Neutrophil (primary cell): ENCODE data around the gene KRTAP19-2.

Experiments
- H3K27ac ChIP-seq: fragments of 200-600 bp; sonication (generic); 2 replicates; pipeline ENCODE4 v1.5.1; 2016; ENCODE audit warnings: mild to moderate bottlenecking, moderate library complexity
- H3K27me3 ChIP-seq: fragments of 200-600 bp; sonication (generic); 2 replicates; pipeline ENCODE4 v1.6.0; 2016; ENCODE audit warnings: mild to moderate bottlenecking
- H3K36me3 ChIP-seq: fragments of 200-600 bp; sonication (generic); 2 replicates; pipeline ENCODE4 v1.5.1; 2017
- H3K4me1 ChIP-seq, 2 experiments: fragments of 200-600 bp in 1 of 2; sonication (generic) in 1 of 2; 1 replicate in 1 of 2; 2 replicates in 1 of 2; pipeline versions ENCODE4 v1.5.1 to v1.6.1; 2013 to 2016; ENCODE audit warnings: low read depth in 1 of 2, low read length in 1 of 2, mild to moderate bottlenecking in 1 of 2, moderate library complexity in 1 of 2; ENCODE audit not compliant: control insufficient read depth in 1 of 2, insufficient read depth in 1 of 2
- H3K4me3 ChIP-seq, 2 experiments: fragments of 200-600 bp in 1 of 2; sonication (generic) in 1 of 2; 1 replicate in 1 of 2; 2 replicates in 1 of 2; pipeline ENCODE4 v1.5.1; 2013 to 2016; ENCODE audit warnings: low read depth in 1 of 2, low read length in 1 of 2, mild to moderate bottlenecking in 1 of 2, moderate library complexity in 1 of 2
- H3K9me3 ChIP-seq: fragments of 200-600 bp; sonication (generic); 2 replicates; pipeline ENCODE4 v1.5.1; 2016
- TF ChIP-seq, protein P1 (sequence below): fragments of 200-600 bp; sonication (generic); IDR thresholded peaks from 2 replicates; pipeline ENCODE4 v1.5.1; 2016; ENCODE audit warnings: antibody characterized with exemption

The KRTAP19-2 gene

DNA sequence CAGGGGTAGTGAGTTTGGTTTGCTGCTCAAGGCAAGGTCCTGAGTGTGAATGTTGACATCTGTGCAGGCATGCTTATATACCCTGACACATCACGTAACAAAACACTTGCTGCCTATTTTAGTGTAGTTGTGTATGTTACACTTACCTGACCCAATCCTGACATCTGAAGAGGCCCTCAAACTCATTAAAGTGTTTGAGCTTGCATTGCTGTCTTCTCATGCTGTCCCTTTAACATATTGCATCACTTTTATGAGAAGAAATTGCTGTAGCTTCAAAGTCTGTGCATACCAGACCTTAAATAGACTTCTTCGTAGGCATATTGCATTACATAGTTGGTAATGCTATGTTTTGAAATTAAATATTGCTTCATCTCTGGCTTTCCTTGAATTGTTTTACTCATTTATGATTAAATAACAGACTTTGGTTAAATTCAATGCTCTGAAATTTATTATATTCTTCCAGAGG is 4.8 kb upstream of the KRTAP19-2 start, which contains the start of gene KRTAP19-3:
Gene KRTAP19-3, minus strand, starts transcription at position 51 of the 466 bp plus-strand sequence. CDS start 56 bp downstream, outside the sequence.
- Histone ChIP-seq H3K27ac (no peak within 1 kb of the TSS), H3K4me3 (no peak within 1 kb of the TSS), H3K9me3 (no peaks in the 10 kb centered on the region), H3K36me3 (no peaks in the 10 kb centered on the region), H3K27me3 (no peaks in the 10 kb centered on the region), H3K4me1 (no peaks in the 10 kb centered on the region)
- TF ChIP-seq, protein P1, sequence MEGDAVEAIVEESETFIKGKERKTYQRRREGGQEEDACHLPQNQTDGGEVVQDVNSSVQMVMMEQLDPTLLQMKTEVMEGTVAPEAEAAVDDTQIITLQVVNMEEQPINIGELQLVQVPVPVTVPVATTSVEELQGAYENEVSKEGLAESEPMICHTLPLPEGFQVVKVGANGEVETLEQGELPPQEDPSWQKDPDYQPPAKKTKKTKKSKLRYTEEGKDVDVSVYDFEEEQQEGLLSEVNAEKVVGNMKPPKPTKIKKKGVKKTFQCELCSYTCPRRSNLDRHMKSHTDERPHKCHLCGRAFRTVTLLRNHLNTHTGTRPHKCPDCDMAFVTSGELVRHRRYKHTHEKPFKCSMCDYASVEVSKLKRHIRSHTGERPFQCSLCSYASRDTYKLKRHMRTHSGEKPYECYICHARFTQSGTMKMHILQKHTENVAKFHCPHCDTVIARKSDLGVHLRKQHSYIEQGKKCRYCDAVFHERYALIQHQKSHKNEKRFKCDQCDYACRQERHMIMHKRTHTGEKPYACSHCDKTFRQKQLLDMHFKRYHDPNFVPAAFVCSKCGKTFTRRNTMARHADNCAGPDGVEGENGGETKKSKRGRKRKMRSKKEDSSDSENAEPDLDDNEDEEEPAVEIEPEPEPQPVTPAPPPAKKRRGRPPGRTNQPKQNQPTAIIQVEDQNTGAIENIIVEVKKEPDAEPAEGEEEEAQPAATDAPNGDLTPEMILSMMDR: no peak

DNA sequence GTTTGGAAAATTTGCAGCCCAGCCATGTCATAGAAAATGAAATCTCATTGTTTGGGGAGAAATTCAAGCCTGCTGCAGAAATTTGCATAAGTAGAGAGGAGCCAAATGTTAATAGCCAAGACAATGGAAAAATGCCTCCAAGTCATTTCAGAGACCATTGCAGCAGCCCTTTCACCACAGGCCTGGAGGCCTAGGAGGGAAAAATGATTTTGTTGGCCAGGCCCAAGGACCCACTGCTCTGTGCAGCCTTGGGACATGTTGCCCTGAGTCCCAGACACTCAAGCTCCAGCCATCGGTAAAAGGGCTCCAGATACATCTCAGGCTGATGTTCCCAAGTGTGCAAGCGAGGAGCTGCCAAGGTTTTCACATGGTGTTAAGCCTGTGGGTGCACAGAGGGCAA is 1.1 kb downstream of the KRTAP19-2 start:
- TF ChIP-seq, protein P1: no peak
- no peak overlapping the region for H3K27ac ChIP-seq
- no peaks in the 10 kb centered on the region for H3K4me1 ChIP-seq
- no peaks in the 10 kb centered on the region for H3K9me3 ChIP-seq
- H3K27me3 ChIP-seq: no peaks in the 10 kb centered on the region
- no peaks in the 10 kb centered on the region for H3K36me3 ChIP-seq
- H3K4me3 ChIP-seq: no peak overlapping the region

DNA sequence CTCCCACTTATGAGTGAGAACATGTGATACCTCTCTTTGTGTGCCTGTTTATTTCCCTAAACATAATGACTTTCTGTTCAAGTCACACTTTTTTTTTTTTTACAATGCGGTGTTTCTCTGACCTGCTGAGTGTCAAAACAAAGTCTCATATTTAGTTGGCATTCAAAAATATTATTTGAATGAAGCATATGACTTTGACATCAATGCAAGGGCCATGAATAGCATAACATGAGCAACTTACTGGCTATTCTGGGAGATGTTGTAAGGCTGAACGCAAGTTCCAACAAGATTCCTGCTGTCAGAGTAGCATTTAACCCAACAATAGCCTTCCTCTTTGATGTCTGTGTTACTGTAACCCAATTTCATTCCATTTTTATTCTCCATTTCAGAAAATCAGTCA is 5.1 kb downstream of the KRTAP19-2 start:
- H3K9me3 ChIP-seq: no peaks in the 10 kb centered on the region
- TF ChIP-seq, protein P1: no peak
- H3K36me3 ChIP-seq: no peaks in the 10 kb centered on the region
- H3K27me3 ChIP-seq: no peaks in the 10 kb centered on the region
- no peaks in the 10 kb centered on the region for H3K4me1 ChIP-seq
- no peak overlapping the region for H3K27ac ChIP-seq
- H3K4me3 ChIP-seq: no peak overlapping the region

DNA sequence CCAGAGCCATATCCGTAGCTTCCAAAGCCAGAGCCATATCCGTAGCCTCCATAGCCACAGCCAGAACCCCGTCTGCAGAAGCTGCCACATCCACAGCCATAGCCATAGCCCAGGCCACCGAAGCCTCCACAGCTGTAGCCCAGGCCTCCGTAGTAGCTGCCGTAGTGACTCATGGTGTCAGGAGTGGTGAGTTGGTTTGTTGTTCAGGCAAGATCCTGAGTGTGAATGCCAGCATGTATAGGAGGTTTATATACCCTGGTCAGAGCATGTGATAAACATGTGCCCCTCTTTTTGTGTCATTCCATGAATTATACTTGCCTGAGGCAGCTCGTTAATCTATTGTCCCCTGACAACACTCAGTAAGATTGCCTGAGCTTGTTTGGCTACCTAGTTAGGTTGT is 7.1 kb downstream of the KRTAP19-2 start, which contains the start of gene KRTAP19-1:
Gene KRTAP19-1, minus strand, starts transcription at position 223 of the 400 bp plus-strand sequence. Its CDS starts 50 bp downstream, at position 173.
- Histone ChIP-seq H3K4me3 (no peak within 1 kb of the TSS), H3K9me3 (no peaks in the 10 kb centered on the region), H3K27ac (no peak within 1 kb of the TSS), H3K27me3 (no peaks in the 10 kb centered on the region), H3K4me1 (no peaks in the 10 kb centered on the region), H3K36me3 (no peaks in the 10 kb centered on the region)
- TF ChIP-seq, protein P1: no peak

DNA sequence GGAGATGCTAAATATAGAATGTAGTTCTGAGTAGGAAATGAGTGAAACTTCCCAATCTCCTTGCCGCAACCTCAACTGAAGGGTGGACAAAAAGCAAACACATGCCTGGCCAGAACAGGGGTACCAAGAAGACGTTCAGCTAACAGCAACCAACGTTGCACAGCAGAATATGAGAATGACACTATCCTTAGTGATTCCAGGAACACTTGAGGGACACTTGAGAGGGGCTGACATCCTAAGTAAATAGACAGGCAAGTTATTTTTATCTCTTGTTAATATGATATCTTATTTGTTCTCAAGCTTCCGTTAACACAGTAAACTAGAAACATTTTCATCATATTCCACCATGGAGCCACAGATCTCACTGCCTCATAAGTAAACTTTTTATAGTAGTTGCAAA is 8.0 kb downstream of the KRTAP19-2 start:
- Histone ChIP-seq H3K4me1 (no peaks in the 10 kb centered on the region), H3K36me3 (no peaks in the 10 kb centered on the region), H3K27me3 (no peaks in the 10 kb centered on the region), H3K27ac (no peak overlapping the region), H3K9me3 (no peaks in the 10 kb centered on the region), H3K4me3 (no peak overlapping the region)
- TF ChIP-seq, protein P1: no peak
